Loucy (cell line): ENCODE data around the gene CDH15.

Experiments
- CTCF ChIP-seq: fragments of 200-600 bp; sonication (generic); conservative IDR thresholded peaks from 2 replicates; pipeline ENCODE4 v1.5.1; 2014; ENCODE audit warnings: mild to moderate bottlenecking, antibody characterized with exemption, low read length
- EZH2phosphoT487 ChIP-seq: fragments of 200-600 bp; IDR thresholded peaks from 2 replicates; pipeline ENCODE4 v1.6.1; 2018; ENCODE audit warnings: antibody characterized with exemption, mild to moderate bottlenecking, moderate library complexity, borderline replicate concordance

GRCh38 chr16:89184933-89185794 lies 13.6 kb downstream of the CDH15 start:
- no peak for TF ChIP-seq CTCF
- no peak for TF ChIP-seq EZH2phosphoT487
